Measurements from ENCODE around the gene CD2.

DNA sequence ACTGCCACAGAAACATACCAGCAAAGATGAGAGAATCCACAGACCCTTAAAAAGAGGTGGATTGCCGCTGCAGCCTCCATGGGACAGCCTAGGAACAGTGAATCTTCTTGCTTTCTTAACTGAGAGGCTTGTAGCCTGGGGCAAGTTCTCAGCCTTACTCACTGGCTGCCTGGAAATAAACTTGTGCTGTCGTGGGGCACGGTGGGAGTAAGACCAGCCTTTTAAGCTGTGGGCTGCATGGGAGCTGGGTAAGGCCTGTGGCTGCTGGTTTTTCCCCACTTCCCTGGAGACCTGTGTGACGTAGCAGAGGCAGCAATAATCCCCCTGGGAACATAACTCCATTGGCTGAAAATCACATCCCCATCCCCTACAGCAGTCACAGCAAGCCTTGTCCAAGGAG, 30.8 kb downstream of the CD2 start:
- no peak for TF ChIP-seq CTCF (IDR thresholded peaks at IDR 0.05)
- TF ChIP-seq POLR2AphosphoS5 (IDR thresholded peaks at IDR 0.05), result no peak
- TF ChIP-seq POLR2A (IDR thresholded peaks at IDR 0.05), result no peak
- TF ChIP-seq EP300 (IDR thresholded peaks at IDR 0.05), result no peak

All from stomach (tissue), 4 donors.